SK-N-SH treated with all-trans-retinoic acid at 6 μM for 48 hours (cell line): ENCODE data around the gene ALG2.

Experiments used
- ATAC-seq: fragments of 200-7000 bp; cut with Tn5 transposase; 3 replicates; pipeline ENCODE4 v1.9.1; 2020; ENCODE audit warnings: mild to moderate bottlenecking, moderate library complexity
- ARNTL ChIP-seq: fragments of 450-650 bp; formaldehyde crosslinking; IDR thresholded peaks from 2 replicates; pipeline ENCODE4 v1.5.0; 2020; ENCODE audit warnings: low read depth, mild to moderate bottlenecking, moderate library complexity, borderline replicate concordance
- BACH2 ChIP-seq: fragments of 250-450 bp; sonication (Bioruptor Pico); IDR thresholded peaks from 2 replicates; pipeline ENCODE4 v1.9.0; 2021; ENCODE audit warnings: mild to moderate bottlenecking, borderline replicate concordance
- CREB5 ChIP-seq: fragments of 250-450 bp; sonication (Bioruptor Pico); IDR thresholded peaks from 2 replicates; pipeline ENCODE4 v1.5.1; 2020; ENCODE audit warnings: low read depth, mild to moderate bottlenecking, moderate library complexity
- CSDC2 ChIP-seq: fragments of 250-450 bp; sonication (Bioruptor Pico); IDR thresholded peaks from 2 replicates; pipeline ENCODE4 v1.5.0; 2020; ENCODE audit warnings: mild to moderate bottlenecking, moderate library complexity
- ESRRG ChIP-seq: fragments of 250-450 bp; sonication (Bioruptor Pico); IDR thresholded peaks from 2 replicates; pipeline ENCODE4 v1.6.1; 2021; ENCODE audit warnings: mild to moderate bottlenecking
- GLIS3 ChIP-seq: fragments of 250-450 bp; sonication (Bioruptor Pico); IDR thresholded peaks from 2 replicates; pipeline ENCODE4 v1.5.0; 2020; ENCODE audit warnings: mild to moderate bottlenecking, moderate library complexity
- ISL1 ChIP-seq: fragments of 250-450 bp; sonication (Bioruptor Pico); IDR thresholded peaks from 2 replicates; pipeline ENCODE4 v2.1.2; 2022; ENCODE audit warnings: mild to moderate bottlenecking, moderate library complexity
- PATZ1 ChIP-seq: fragments of 250-450 bp; sonication (Bioruptor Pico); IDR thresholded peaks from 2 replicates; pipeline ENCODE4 v1.8.0; 2020; ENCODE audit warnings: mild to moderate bottlenecking, moderate library complexity, borderline replicate concordance
- POU6F1 ChIP-seq: fragments of 250-450 bp; sonication (Bioruptor Pico); IDR thresholded peaks from 2 replicates; pipeline ENCODE4 v1.8.0; 2021; ENCODE audit warnings: low read depth, mild to moderate bottlenecking, moderate library complexity, borderline replicate concordance
- PPARA ChIP-seq: fragments of 250-450 bp; sonication (Bioruptor Pico); IDR thresholded peaks from 2 replicates; pipeline ENCODE4 v1.5.0; 2020; ENCODE audit warnings: mild to moderate bottlenecking, borderline replicate concordance
- RARB ChIP-seq: fragments of 250-450 bp; sonication (Bioruptor Pico); IDR thresholded peaks from 2 replicates; pipeline ENCODE4 v1.8.0; 2021; ENCODE audit warnings: mild to moderate bottlenecking, moderate library complexity
- TCF4 ChIP-seq: fragments of 250-450 bp; sonication (Bioruptor Pico); IDR thresholded peaks from 2 replicates; pipeline ENCODE4 v1.8.0; 2021; ENCODE audit warnings: mild to moderate bottlenecking, moderate library complexity, borderline replicate concordance
- TOX ChIP-seq: fragments of 250-450 bp; sonication (Bioruptor Pico); IDR thresholded peaks from 2 replicates; pipeline ENCODE4 v1.8.0; 2021; ENCODE audit warnings: mild to moderate bottlenecking, moderate library complexity, borderline replicate concordance
- TSHZ2 ChIP-seq: fragments of 250-450 bp; sonication (Bioruptor Pico); IDR thresholded peaks from 2 replicates; pipeline ENCODE4 v1.5.0; 2020; ENCODE audit warnings: mild to moderate bottlenecking, moderate library complexity
- ZC3H10 ChIP-seq: fragments of 250-450 bp; sonication (Bioruptor Pico); IDR thresholded peaks from 2 replicates; pipeline ENCODE4 v1.5.1; 2021; ENCODE audit warnings: mild to moderate bottlenecking, moderate library complexity
- ZFP3 ChIP-seq: fragments of 250-450 bp; sonication (Bioruptor Pico); IDR thresholded peaks from 2 replicates; pipeline ENCODE4 v1.5.0; 2020; ENCODE audit warnings: mild to moderate bottlenecking, moderate library complexity
- ZNF565 ChIP-seq: fragments of 450-650 bp; formaldehyde crosslinking; conservative IDR thresholded peaks from 2 replicates; pipeline ENCODE4 v1.5.0; 2020; ENCODE audit warnings: low read depth, mild to moderate bottlenecking, moderate library complexity
- ZNF8 ChIP-seq: fragments of 450-650 bp; formaldehyde crosslinking; IDR thresholded peaks from 2 replicates; pipeline ENCODE4 v1.5.0; 2020; ENCODE audit warnings: mild to moderate bottlenecking, moderate library complexity
- TF ChIP-seq, protein P1 (sequence below): fragments of 250-450 bp; sonication (Bioruptor Pico); IDR thresholded peaks from 2 replicates; pipeline ENCODE4 v1.5.1; 2021; ENCODE audit warnings: mild to moderate bottlenecking, moderate library complexity

ALG2 gene

GRCh38 chr9:99187311-99187710, 34.4 kb downstream of the ALG2 start:
- ATAC-seq, result no peak
- no peak for TF ChIP-seq ZNF565 (CRISPR knock-in tag)
- no peak for TF ChIP-seq BACH2 (CRISPR knock-in tag)
- no peak for TF ChIP-seq PATZ1 (CRISPR knock-in tag)
- no peak for TF ChIP-seq ARNTL
- TF ChIP-seq POU6F1 (CRISPR knock-in tag), result no peak
- no peak for TF ChIP-seq TSHZ2 (CRISPR knock-in tag)
- TF ChIP-seq, protein P1, sequence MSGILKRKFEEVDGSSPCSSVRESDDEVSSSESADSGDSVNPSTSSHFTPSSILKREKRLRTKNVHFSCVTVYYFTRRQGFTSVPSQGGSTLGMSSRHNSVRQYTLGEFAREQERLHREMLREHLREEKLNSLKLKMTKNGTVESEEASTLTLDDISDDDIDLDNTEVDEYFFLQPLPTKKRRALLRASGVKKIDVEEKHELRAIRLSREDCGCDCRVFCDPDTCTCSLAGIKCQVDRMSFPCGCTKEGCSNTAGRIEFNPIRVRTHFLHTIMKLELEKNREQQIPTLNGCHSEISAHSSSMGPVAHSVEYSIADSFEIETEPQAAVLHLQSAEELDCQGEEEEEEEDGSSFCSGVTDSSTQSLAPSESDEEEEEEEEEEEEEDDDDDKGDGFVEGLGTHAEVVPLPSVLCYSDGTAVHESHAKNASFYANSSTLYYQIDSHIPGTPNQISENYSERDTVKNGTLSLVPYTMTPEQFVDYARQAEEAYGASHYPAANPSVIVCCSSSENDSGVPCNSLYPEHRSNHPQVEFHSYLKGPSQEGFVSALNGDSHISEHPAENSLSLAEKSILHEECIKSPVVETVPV, result no peak

- TF ChIP-seq CREB5 (CRISPR knock-in tag) (no peak), ARNTL (no peak), ZNF8 (no peak), CSDC2 (no peak), TCF4 (no peak), POU6F1 (CRISPR knock-in tag) (no peak), TSHZ2 (CRISPR knock-in tag) (no peak), ISL1 (no peak), ZC3H10 (no peak), TOX (CRISPR knock-in tag) (no peak), GLIS3 (CRISPR knock-in tag) (no peak), PATZ1 (CRISPR knock-in tag) (no peak), BACH2 (CRISPR knock-in tag) (no peak), RARB (no peak), ZNF565 (CRISPR knock-in tag) (no peak), ZFP3 (CRISPR knock-in tag) (no peak), PPARA (CRISPR knock-in tag) (no peak), ESRRG (no peak)
- ATAC-seq, result no peak
These were observed 35.8 kb downstream of the ALG2 start for GRCh38 chr9:99185934-99186333.
